GM23338 (cell line): Measurements from ENCODE around the gene TMEM212. TPM values are rescaled to one million over a fixed set of nuclear protein-coding genes. Genes with fewer than 3 reads are reported as not detected.

ENCODE experiments used
- ATAC-seq: fragments of 200-7000 bp; cut with Tn5 transposase; 3 replicates; pipeline ENCODE4 v1.9.1; 2020
- DNase-seq: peaks from one replicate; pipeline ENCODE4 v3.0.0-alpha.2; 2015; ENCODE audit warnings: low spot score
- H2AFZ ChIP-seq: fragments of 200-600 bp; sonication (generic); 2 replicates; pipeline ENCODE4 v1.8.0; 2016; ENCODE audit warnings: antibody characterized with exemption, mild to moderate bottlenecking, moderate library complexity
- H3F3A ChIP-seq: fragments of 200-600 bp; sonication (generic); replicated peaks from 2 replicates; pipeline ENCODE4 v1.8.0; 2017; ENCODE audit warnings: antibody characterized with exemption, mixed run types, low read depth
- H3K27ac ChIP-seq: fragments of 200-600 bp; sonication (generic); 2 replicates; pipeline ENCODE4 v1.6.1; 2016; ENCODE audit warnings: low read depth
- H3K27me3 ChIP-seq: fragments of 200-600 bp; sonication (generic); 2 replicates; pipeline ENCODE4 v1.8.0; 2016; ENCODE audit warnings: mild to moderate bottlenecking, mixed run types, moderate library complexity; ENCODE audit not compliant: insufficient read depth
- H3K36me3 ChIP-seq: fragments of 200-600 bp; sonication (generic); 2 replicates; pipeline ENCODE4 v1.8.0; 2016; ENCODE audit warnings: mild to moderate bottlenecking; ENCODE audit not compliant: insufficient read depth
- H3K4me1 ChIP-seq: fragments of 200-600 bp; sonication (generic); 2 replicates; pipeline ENCODE4 v1.8.0; 2016; ENCODE audit warnings: mild to moderate bottlenecking, moderate library complexity; ENCODE audit not compliant: insufficient read depth
- H3K4me2 ChIP-seq: fragments of 200-600 bp; sonication (generic); 2 replicates; pipeline ENCODE4 v1.7.1; 2017; ENCODE audit warnings: mixed run types
- H3K4me3 ChIP-seq: fragments of 200-600 bp; sonication (generic); 2 replicates; pipeline ENCODE4 v1.6.1; 2016; ENCODE audit warnings: mixed run types
- H3K79me2 ChIP-seq: fragments of 200-600 bp; sonication (generic); replicated peaks from 2 replicates; pipeline ENCODE4 v1.8.0; 2017; ENCODE audit warnings: mild to moderate bottlenecking; ENCODE audit not compliant: insufficient read depth
- H3K9me2 ChIP-seq: fragments of 200-600 bp; sonication (generic); 2 replicates; pipeline ENCODE4 v1.8.0; 2017; ENCODE audit not compliant: insufficient read depth
- H4K20me1 ChIP-seq: fragments of 200-600 bp; sonication (generic); replicated peaks from 2 replicates; pipeline ENCODE4 v1.8.0; 2017; ENCODE audit warnings: mild to moderate bottlenecking; ENCODE audit not compliant: insufficient read depth
- H3K27ac Mint-ChIP-seq: 2 replicates; pipeline ENCODE4 v1.8.0; 2020; ENCODE audit warnings: inconsistent platforms, mild to moderate bottlenecking, moderate library complexity, mixed read lengths
- H3K27me3 Mint-ChIP-seq: 3 replicates; pipeline ENCODE4 v1.8.0; 2022; ENCODE audit warnings: low read depth, mild to moderate bottlenecking, moderate library complexity, mixed read lengths, inconsistent platforms; ENCODE audit not compliant: insufficient read depth, poor library complexity
- H3K36me3 Mint-ChIP-seq: 3 replicates; pipeline ENCODE4 v1.8.0; 2021; ENCODE audit warnings: low read depth, mild to moderate bottlenecking, inconsistent platforms, moderate library complexity, mixed read lengths
- H3K4me1 Mint-ChIP-seq: 3 replicates; pipeline ENCODE4 v1.8.0; 2020; ENCODE audit warnings: mild to moderate bottlenecking, inconsistent platforms, mixed read lengths
- H3K4me3 Mint-ChIP-seq: 3 replicates; pipeline ENCODE4 v1.8.0; 2021; ENCODE audit warnings: moderate library complexity, mild to moderate bottlenecking, inconsistent platforms, mixed read lengths
- H3K9me3 Mint-ChIP-seq: 3 replicates; pipeline ENCODE4 v1.8.0; 2020; ENCODE audit warnings: moderate library complexity, mild to moderate bottlenecking, inconsistent platforms, mixed read lengths
- ETS1 ChIP-seq: IDR thresholded peaks from 2 replicates; pipeline ENCODE4 v1.6.1; 2016; ENCODE audit warnings: antibody characterized with exemption
- EZH2phosphoT487 ChIP-seq: fragments of 200-600 bp; sonication (generic); IDR thresholded peaks from one replicate; pipeline ENCODE4 v1.8.1; 2018; ENCODE audit warnings: antibody characterized with exemption; ENCODE audit not compliant: unreplicated experiment
- NANOG ChIP-seq: IDR thresholded peaks from 2 replicates; pipeline ENCODE4 v1.6.1; 2016; ENCODE audit warnings: antibody characterized with exemption, borderline replicate concordance
- STAT1 ChIP-seq: IDR thresholded peaks from one replicate; pipeline ENCODE4 v1.6.1; 2016; ENCODE audit warnings: antibody characterized with exemption; ENCODE audit not compliant: unreplicated experiment
- ZNF114 ChIP-seq: fragments of 250-450 bp; sonication (Bioruptor Pico); IDR thresholded peaks from 2 replicates; pipeline ENCODE4 v1.5.0; 2020; ENCODE audit warnings: mild to moderate bottlenecking, moderate library complexity
- polyA plus RNA-seq: library from polyadenylated mRNA; unstranded; fragments of >200 nt; fragmentation: Nextera tagmentation; extraction: Ambion mirVana; gene quantifications from 2 replicates; pipeline ENCODE4 v1.2.1, GENCODE V29; 2016
- total RNA-seq: library from RNA; depleted of rRNA; stranded (reverse); fragments of >200 nt; shearing (Covaris generic); gene quantifications from 2 replicates; pipeline ENCODE4 v1.2.3, GENCODE V29; 2014
- TF ChIP-seq, protein P1 (sequence below): IDR thresholded peaks from one replicate; pipeline ENCODE4 v1.6.1; 2018; ENCODE audit warnings: antibody characterized with exemption; ENCODE audit not compliant: unreplicated experiment

Gene TMEM212
- total and polyA plus RNA-seq, 2 experiments from 2014 or later = not detected

DNA sequence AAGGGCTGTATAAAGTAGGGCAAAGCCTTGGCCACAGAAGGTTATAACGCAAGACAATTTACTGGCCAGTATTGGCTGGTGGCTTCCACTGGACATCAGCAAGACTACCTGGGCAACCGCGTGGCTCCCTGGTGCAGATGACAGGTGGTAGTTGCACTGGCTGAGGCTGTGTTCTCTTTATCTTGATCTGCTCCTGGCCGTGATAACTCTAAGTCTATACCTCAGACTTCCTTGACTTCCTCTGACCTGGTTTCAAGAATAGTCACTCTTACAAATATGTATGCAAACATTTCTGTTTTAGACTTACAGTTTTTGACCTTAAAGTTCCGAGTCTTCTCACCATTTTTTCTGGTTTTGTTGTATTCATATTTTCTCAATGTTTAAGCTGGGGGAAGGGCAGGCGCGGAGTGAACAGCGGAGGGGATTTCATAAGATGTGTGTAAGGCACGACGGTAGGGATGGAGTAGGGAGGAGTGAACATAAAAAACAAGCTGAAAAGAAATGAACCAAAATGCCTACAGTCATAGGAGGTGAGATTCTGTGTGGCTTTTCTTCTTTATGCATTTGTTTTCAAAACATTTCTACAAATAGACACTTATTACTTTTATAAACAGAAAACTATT, 15.2 kb upstream of the TMEM212 start:
- no peaks in the 10 kb centered on the region for H3K36me3 Mint-ChIP-seq
- Histone ChIP-seq H3K4me3 (no peak overlapping the region), H3K4me2 (no peak overlapping the region), H3K36me3 (no peaks in the 10 kb centered on the region), H4K20me1 (no peaks in the 10 kb centered on the region), H2AFZ (no peak overlapping the region), H3K27ac (no peak overlapping the region), H3F3A (no peaks in the 10 kb centered on the region), H3K79me2 (no peaks in the 10 kb centered on the region), H3K4me1 (peaks cover 17% of the 10 kb centered on the region), H3K9me2 (peaks cover 7% of the 10 kb centered on the region; the same call in 1 of the 2 replicates), H3K27me3 (no peaks in the 10 kb centered on the region)
- DNase-seq (no peak), ATAC-seq (no peak)
- H3K27me3 Mint-ChIP-seq = peaks cover 2% of the 10 kb centered on the region
- no peak overlapping the region for H3K4me3 Mint-ChIP-seq
- H3K27ac Mint-ChIP-seq = no peak overlapping the region
- H3K4me1 Mint-ChIP-seq = peaks cover 28% of the 10 kb centered on the region
- no peak for TF ChIP-seq STAT1
- no peaks in the 10 kb centered on the region for H3K9me3 Mint-ChIP-seq

- no peaks in the 10 kb centered on the region for H4K20me1 ChIP-seq
- no peaks in the 10 kb centered on the region for H3K27me3 ChIP-seq
- no peaks in the 10 kb centered on the region for H3K36me3 ChIP-seq
- no peaks in the 10 kb centered on the region for H3K36me3 Mint-ChIP-seq
- H3K27ac Mint-ChIP-seq = no peak overlapping the region
- H2AFZ ChIP-seq = no peak overlapping the region
- ATAC-seq (no peak), DNase-seq (no peak)
- no peak overlapping the region for H3K4me3 ChIP-seq
- no peak overlapping the region for H3K27ac ChIP-seq
- H3K4me2 ChIP-seq = no peak overlapping the region
- H3K4me1 Mint-ChIP-seq = peaks cover 27% of the 10 kb centered on the region
- no peaks in the 10 kb centered on the region for H3K9me3 Mint-ChIP-seq
- H3K4me3 Mint-ChIP-seq = no peak overlapping the region
- H3F3A ChIP-seq = no peaks in the 10 kb centered on the region
- H3K27me3 Mint-ChIP-seq = peaks cover 2% of the 10 kb centered on the region
- peaks cover 17% of the 10 kb centered on the region for H3K4me1 ChIP-seq
- no peaks in the 10 kb centered on the region for H3K79me2 ChIP-seq
- 0 out of 2 replicates have a peak, but pooled peaks cover 4% of the 10 kb centered on the region for H3K9me2 ChIP-seq
- TF ChIP-seq, protein P1, sequence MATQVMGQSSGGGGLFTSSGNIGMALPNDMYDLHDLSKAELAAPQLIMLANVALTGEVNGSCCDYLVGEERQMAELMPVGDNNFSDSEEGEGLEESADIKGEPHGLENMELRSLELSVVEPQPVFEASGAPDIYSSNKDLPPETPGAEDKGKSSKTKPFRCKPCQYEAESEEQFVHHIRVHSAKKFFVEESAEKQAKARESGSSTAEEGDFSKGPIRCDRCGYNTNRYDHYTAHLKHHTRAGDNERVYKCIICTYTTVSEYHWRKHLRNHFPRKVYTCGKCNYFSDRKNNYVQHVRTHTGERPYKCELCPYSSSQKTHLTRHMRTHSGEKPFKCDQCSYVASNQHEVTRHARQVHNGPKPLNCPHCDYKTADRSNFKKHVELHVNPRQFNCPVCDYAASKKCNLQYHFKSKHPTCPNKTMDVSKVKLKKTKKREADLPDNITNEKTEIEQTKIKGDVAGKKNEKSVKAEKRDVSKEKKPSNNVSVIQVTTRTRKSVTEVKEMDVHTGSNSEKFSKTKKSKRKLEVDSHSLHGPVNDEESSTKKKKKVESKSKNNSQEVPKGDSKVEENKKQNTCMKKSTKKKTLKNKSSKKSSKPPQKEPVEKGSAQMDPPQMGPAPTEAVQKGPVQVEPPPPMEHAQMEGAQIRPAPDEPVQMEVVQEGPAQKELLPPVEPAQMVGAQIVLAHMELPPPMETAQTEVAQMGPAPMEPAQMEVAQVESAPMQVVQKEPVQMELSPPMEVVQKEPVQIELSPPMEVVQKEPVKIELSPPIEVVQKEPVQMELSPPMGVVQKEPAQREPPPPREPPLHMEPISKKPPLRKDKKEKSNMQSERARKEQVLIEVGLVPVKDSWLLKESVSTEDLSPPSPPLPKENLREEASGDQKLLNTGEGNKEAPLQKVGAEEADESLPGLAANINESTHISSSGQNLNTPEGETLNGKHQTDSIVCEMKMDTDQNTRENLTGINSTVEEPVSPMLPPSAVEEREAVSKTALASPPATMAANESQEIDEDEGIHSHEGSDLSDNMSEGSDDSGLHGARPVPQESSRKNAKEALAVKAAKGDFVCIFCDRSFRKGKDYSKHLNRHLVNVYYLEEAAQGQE = no peak
- TF ChIP-seq NANOG = no peak
These were observed 14.0 kb upstream of the TMEM212 start for GRCh38 chr3:171828902-171829770.

- Histone ChIP-seq H3K4me1 (peaks cover 13% of the 10 kb centered on the region), H3F3A (no peaks in the 10 kb centered on the region), H2AFZ (no peak overlapping the region; the same call in 1 of the 2 replicates), H3K27ac (no peak overlapping the region), H3K27me3 (no peaks in the 10 kb centered on the region), H3K4me2 (no peak overlapping the region), H4K20me1 (no peaks in the 10 kb centered on the region), H3K4me3 (no peak overlapping the region), H3K9me2 (no peaks in the 10 kb centered on the region), H3K36me3 (no peaks in the 10 kb centered on the region), H3K79me2 (no peaks in the 10 kb centered on the region)
- DNase-seq (peak; percentile 86), ATAC-seq (peak; percentile 99)
- H3K4me1 Mint-ChIP-seq = peaks cover 21% of the 10 kb centered on the region
- no peak overlapping the region for H3K27ac Mint-ChIP-seq
- H3K27me3 Mint-ChIP-seq = no peaks in the 10 kb centered on the region
- no peak overlapping the region for H3K4me3 Mint-ChIP-seq
- no peaks in the 10 kb centered on the region for H3K36me3 Mint-ChIP-seq
- no peaks in the 10 kb centered on the region for H3K9me3 Mint-ChIP-seq
- no peak for TF ChIP-seq ETS1
- no peak for TF ChIP-seq ZNF114 (CRISPR knock-in tag)
- no peak for TF ChIP-seq EZH2phosphoT487
- TF ChIP-seq STAT1 = no peak
These were observed 13.2 kb upstream of the TMEM212 start for GRCh38 chr3:171829841-171830517.
